ENCODE data around the gene OSBPL8. TPM values are rescaled to one million over a fixed set of nuclear protein-coding genes. Genes with fewer than 3 reads are reported as not detected.

OSBPL8 gene
- total and polyA plus RNA-seq, 9 of the 15 experiments (the other 6 are each of a cell fraction or from before 2014, with no cell fraction given) = 17.4 to 82.7 (median 42.8) TPM

DNA sequence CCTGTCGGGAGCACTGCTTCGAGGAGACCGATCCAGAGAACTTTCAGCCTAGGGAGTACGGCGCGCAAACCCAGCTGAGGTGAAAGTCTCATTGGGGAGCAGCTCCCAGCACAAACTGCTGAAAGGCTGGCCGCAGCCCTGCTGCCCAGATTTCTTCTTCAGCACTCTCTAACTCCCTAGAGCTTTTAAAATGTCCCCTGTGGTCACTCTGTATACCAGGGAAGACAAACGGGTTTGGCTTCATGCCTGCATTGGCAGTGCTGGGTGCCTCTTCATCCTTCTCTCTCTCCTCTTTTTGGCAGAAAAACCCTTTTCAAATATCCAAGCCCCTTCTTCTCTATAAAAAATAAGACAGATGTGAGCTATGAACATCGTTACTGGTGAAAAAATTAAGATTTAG is 246.3 kb downstream of the OSBPL8 start (continued):
- TF ChIP-seq, protein P1, sequence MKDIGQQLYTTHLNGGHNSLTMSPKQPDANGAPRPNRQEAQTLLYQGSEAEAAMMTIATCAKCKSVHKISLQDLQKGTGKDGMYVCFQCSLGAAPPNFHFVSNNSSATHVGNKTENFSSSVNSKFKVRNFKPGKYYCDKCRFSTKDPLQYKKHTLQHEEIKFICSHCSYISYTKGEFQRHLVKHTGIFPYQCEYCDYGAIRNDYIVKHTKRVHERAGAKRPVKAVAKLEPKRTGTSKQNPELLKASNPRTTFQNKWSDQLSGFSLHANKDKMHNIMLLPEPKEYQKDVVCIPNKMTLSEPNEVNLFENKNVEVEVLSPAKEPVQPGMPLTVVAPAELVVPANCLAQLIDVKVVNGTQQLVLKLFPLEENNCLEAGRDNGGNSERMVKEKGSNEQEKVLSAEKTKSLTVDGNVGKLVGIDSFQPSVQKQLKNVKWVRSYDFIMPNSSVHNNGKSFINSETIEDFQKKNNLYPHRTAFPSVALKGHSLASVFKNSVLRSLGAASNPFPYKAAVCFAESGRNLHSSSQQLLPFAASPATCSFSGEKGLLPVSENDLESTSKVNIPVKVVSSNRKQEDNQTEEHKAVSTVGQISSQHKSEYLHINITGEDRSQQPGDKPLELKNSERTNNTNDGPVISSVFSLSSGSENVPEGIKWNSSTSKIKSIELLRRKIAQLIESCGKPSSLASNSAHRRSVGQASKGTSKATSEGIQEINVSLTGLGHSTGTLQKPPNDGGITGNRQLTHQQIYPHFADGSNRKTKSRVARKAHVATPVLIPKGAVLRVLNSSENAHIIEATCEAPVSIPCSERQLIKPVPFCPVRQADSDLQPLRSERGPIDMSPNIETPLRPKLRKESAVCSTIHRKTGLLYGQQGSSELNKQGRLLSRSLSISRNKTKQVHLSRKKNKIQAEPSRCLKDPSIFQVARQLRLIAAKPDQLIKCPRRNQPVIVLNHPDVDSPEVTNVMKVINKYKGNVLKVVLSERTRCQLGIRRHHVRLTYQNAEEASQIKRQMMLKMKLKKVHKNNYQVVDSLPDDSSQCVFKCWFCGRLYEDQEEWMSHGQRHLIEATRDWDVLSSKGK (CRISPR knock-in tag; IDR thresholded peaks at IDR 0.05) = no peak
- TF ChIP-seq, protein P2, sequence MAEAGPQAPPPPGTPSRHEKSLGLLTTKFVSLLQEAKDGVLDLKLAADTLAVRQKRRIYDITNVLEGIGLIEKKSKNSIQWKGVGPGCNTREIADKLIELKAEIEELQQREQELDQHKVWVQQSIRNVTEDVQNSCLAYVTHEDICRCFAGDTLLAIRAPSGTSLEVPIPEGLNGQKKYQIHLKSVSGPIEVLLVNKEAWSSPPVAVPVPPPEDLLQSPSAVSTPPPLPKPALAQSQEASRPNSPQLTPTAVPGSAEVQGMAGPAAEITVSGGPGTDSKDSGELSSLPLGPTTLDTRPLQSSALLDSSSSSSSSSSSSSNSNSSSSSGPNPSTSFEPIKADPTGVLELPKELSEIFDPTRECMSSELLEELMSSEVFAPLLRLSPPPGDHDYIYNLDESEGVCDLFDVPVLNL (CRISPR knock-in tag; IDR thresholded peaks at IDR 0.05; ENCODE audit: low read depth) = no peak

DNA sequence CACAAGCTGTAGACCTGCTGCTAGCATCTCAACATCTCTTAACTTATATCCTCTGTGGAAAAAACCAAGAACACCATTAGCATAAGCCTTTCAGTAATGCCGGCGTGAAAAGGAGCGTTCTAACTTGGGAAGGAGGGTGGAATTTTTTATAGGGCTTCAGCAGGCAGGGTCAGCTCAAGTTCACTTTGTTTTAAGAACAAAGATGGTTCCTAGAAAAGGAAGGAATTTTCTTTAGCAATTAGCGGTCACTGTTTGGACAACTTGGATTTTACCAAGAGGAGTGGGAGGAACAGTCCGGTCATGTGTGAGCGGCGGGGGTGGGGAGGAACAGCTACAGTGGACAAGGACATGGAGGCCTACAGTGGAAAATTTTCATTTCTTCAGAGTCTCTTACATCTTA is 247.3 kb downstream of the OSBPL8 start:
- in situ Hi-C loops (cut with MboI) = no loop called here
- peak overlapping the region; percentile 14; the same call in 1 of the 2 replicates for H2AFZ ChIP-seq (ENCODE audit: low read depth, low read length)
- H3K27me3 ChIP-seq (ENCODE audit: control insufficient read depth in 2 of 2, insufficient read depth in 2 of 2, low read length in 2 of 2) = no peaks in the 10 kb centered on the region
- no peak for ATAC-seq
- no peak overlapping the region for H3K4me2 ChIP-seq (ENCODE audit: insufficient read depth, low read length)
- H3K36me3 ChIP-seq (ENCODE audit: control insufficient read depth, insufficient read depth, low read length) = no peaks in the 10 kb centered on the region
- ChIA-PET CTCF (ENCODE audit: low intra/inter-chr PET ratio) (no interaction called here), POLR2A (interaction anchor here (1.1 kb wide), 1 partner anchor 57 kb away, joined by 3 read pairs; no protein-coding TSS in a partner anchor)
- 58% methylated on average over 7 of the region's 7 CpGs for WGBS (ENCODE audit: insufficient coverage, low coverage, missing lambda C conversion rate)
- intact Hi-C loops (cut with micrococcal nuclease) = no loop called here
- H3K9ac ChIP-seq (ENCODE audit: insufficient read depth in 1 of 2, low read depth in 2 of 2, low read length in 2 of 2) = no peak overlapping the region
- no TSS peak for BruUV-seq (replicated peaks)
- H3K4me1 ChIP-seq (replicated peaks in 1 of 2; ENCODE audit: control insufficient read depth in 2 of 2, insufficient read depth in 2 of 2, low read length in 2 of 2) = no peaks in the 10 kb centered on the region; a peak in 1 of 5 replicates
- TF ChIP-seq, protein P3, sequence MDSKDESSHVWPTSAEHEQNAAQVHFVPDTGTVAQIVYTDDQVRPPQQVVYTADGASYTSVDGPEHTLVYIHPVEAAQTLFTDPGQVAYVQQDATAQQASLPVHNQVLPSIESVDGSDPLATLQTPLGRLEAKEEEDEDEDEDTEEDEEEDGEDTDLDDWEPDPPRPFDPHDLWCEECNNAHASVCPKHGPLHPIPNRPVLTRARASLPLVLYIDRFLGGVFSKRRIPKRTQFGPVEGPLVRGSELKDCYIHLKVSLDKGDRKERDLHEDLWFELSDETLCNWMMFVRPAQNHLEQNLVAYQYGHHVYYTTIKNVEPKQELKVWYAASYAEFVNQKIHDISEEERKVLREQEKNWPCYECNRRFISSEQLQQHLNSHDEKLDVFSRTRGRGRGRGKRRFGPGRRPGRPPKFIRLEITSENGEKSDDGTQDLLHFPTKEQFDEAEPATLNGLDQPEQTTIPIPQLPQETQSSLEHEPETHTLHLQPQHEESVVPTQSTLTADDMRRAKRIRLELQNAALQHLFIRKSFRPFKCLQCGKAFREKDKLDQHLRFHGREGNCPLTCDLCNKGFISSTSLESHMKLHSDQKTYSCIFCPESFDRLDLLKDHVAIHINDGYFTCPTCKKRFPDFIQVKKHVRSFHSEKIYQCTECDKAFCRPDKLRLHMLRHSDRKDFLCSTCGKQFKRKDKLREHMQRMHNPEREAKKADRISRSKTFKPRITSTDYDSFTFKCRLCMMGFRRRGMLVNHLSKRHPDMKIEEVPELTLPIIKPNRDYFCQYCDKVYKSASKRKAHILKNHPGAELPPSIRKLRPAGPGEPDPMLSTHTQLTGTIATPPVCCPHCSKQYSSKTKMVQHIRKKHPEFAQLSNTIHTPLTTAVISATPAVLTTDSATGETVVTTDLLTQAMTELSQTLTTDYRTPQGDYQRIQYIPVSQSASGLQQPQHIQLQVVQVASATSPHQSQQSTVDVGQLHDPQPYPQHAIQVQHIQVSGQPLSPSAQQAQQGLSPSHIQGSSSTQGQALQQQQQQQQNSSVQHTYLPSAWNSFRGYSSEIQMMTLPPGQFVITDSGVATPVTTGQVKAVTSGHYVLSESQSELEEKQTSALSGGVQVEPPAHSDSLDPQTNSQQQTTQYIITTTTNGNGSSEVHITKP (IDR thresholded peaks at IDR 0.05; ENCODE audit: partially characterized antibody) = peak; percentile 28
- TF ChIP-seq CBFA2T3 (IDR thresholded peaks at IDR 0.05) = no peak
- FAIRE-seq = no peak
- no peaks in the 10 kb centered on the region for H3K9me1 ChIP-seq (ENCODE audit: control insufficient read depth, insufficient read depth, low read length)
- DNase-seq (ENCODE audit: extremely low read depth in 1 of 4, low spot score in 3 of 4) = no peak
- no peaks in the 10 kb centered on the region for H4K20me1 ChIP-seq (replicated peaks; ENCODE audit: control insufficient read depth, insufficient read depth, low read length)
- no peaks in the 10 kb centered on the region for H3K9me3 ChIP-seq (replicated peaks; ENCODE audit: control insufficient read depth, insufficient read depth, low read depth, low read length)
- no peak overlapping the region for H3K4me3 ChIP-seq
- no peaks in the 10 kb centered on the region for H3K79me2 ChIP-seq (ENCODE audit: control insufficient read depth, insufficient read depth, low read length)
- H3K27ac ChIP-seq (ENCODE audit: extremely low read depth, low read depth, low read length) = no peak overlapping the region
